OCI-LY3 (cell line): ENCODE results near the gene CERS6.

Source experiments
- EZH2phosphoT487 ChIP-seq: fragments of 200-600 bp; shearing (Covaris generic); IDR thresholded peaks from 2 replicates; pipeline ENCODE4 v1.6.1; 2018; ENCODE audit warnings: antibody characterized with exemption, mixed run types, low read depth
- TF ChIP-seq, protein P1 (sequence below): fragments of 200-600, 300-600 bp; sonication (generic); IDR thresholded peaks from 2 replicates; pipeline ENCODE4 v1.5.1; 2014; ENCODE audit warnings: antibody characterized with exemption, low read length, low read depth

DNA sequence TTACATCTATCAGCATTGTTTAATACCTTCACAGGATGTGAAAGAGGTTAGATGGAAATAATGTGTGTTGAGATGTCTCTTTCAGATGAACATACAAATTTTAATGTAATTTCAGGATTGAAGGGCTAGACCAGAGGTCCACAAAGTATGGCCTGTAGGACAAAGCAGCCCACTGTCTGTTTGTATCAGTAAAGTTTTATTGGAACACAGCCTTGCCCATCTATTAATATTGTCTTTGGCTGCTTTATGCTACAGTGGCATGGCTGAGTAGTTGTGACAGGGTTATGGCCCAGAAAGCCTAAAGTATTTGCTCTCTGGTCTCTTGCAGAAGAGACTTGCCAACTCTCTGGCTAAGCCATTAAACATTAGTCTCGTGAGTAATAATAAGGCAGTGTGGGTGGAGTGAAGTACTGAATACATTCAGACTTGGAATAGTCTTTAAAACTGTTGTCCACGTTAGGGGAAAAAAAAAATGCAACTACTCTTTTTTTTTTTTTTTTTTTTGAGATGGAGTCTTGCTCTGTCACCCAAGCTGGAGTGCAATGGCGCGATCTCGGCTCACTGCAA lies 271.9 kb downstream of the CERS6 start:
- TF ChIP-seq EZH2phosphoT487: no peak
- TF ChIP-seq, protein P1, sequence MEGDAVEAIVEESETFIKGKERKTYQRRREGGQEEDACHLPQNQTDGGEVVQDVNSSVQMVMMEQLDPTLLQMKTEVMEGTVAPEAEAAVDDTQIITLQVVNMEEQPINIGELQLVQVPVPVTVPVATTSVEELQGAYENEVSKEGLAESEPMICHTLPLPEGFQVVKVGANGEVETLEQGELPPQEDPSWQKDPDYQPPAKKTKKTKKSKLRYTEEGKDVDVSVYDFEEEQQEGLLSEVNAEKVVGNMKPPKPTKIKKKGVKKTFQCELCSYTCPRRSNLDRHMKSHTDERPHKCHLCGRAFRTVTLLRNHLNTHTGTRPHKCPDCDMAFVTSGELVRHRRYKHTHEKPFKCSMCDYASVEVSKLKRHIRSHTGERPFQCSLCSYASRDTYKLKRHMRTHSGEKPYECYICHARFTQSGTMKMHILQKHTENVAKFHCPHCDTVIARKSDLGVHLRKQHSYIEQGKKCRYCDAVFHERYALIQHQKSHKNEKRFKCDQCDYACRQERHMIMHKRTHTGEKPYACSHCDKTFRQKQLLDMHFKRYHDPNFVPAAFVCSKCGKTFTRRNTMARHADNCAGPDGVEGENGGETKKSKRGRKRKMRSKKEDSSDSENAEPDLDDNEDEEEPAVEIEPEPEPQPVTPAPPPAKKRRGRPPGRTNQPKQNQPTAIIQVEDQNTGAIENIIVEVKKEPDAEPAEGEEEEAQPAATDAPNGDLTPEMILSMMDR: no peak
